K562 (cell line): ENCODE measurements around the gene CALR3. TPM values are rescaled to one million over a fixed set of nuclear protein-coding genes. Genes with fewer than 3 reads are reported as not detected.

Source experiments
- ATAC-seq: fragments of 200-7000 bp; cut with Tn5 transposase; 3 replicates; pipeline ENCODE4 v1.9.1; 2020; ENCODE audit warnings: moderate library complexity
- BruUV-seq: library from RNA; stranded (reverse); fragments of 400-500 nt; replicated peaks from 2 replicates; lab custom pipeline; 2021; lab: Mats Ljungman, UMichigan
- CTCF ChIA-PET: fragments of 300-600 bp; formaldehyde crosslinking; extraction: SDS; loops from one replicate; lab custom pipeline; 2021; ENCODE audit warnings: low intra/inter-chr PET ratio; lab: Yijun Ruan, JAX
- POLR2A ChIA-PET: fragments of 300-600, 350-650 bp; sonication (Branson Sonifier 250); formaldehyde crosslinking; extraction: SDS; loops from one replicate; lab custom pipeline; 2021; ENCODE audit warnings: antibody characterized with exemption, inconsistent platforms; lab: Yijun Ruan, JAX
- DNase-seq, 4 experiments: peaks; one replicate each; pipeline versions ENCODE4 v3.0.0 to v3.0.0-alpha.2; 2011 to 2018; ENCODE audit warnings: low spot score in 3 of 4, mixed read lengths in 3 of 4; ENCODE audit errors: extremely low read depth in 1 of 4
- FAIRE-seq: peaks from 2 replicates; lab custom pipeline; 2011; peaks lifted over from hg19 to GRCh38; lab: Jason Lieb, UNC
- H2AFZ ChIP-seq: 2 replicates; pipeline ENCODE4 v1.6.0; 2011; ENCODE audit warnings: low read depth, low read length, control low read depth, inconsistent platforms
- H3K27ac ChIP-seq: fragments of 200-600 bp; 3 replicates; pipeline ENCODE4 v1.8.0; 2011; ENCODE audit warnings: low read depth, mild to moderate bottlenecking, control low read depth, inconsistent platforms, low read length, moderate library complexity, mixed read lengths; ENCODE audit errors: extremely low read depth
- H3K27me3 ChIP-seq, 2 experiments: fragments of 300-600 bp in 1 of 2; 2 replicates in 1 of 2; 3 replicates in 1 of 2; pipeline versions ENCODE4 v1.6.0 to v1.8.0; 2011; ENCODE audit warnings: inconsistent platforms in 2 of 2, low read length in 2 of 2, mild to moderate bottlenecking in 1 of 2, mixed read lengths in 1 of 2, moderate library complexity in 1 of 2; ENCODE audit not compliant: control insufficient read depth in 2 of 2, insufficient read depth in 2 of 2
- H3K36me3 ChIP-seq: fragments of 300-600 bp; 3 replicates; pipeline ENCODE4 v1.8.0; 2011; ENCODE audit warnings: mild to moderate bottlenecking, low read length, inconsistent platforms; ENCODE audit not compliant: control insufficient read depth, insufficient read depth
- H3K4me1 ChIP-seq, 2 experiments: fragments of 200-600 bp in 1 of 2; replicated peaks in 1 of 2; 2 replicates in 1 of 2; 3 replicates in 1 of 2; pipeline versions ENCODE4 v1.5.1 to v1.8.0; 2011; ENCODE audit warnings: inconsistent platforms in 2 of 2, low read length in 2 of 2, mild to moderate bottlenecking in 1 of 2, mixed read lengths in 1 of 2, moderate library complexity in 1 of 2; ENCODE audit not compliant: control insufficient read depth in 2 of 2, insufficient read depth in 2 of 2
- H3K4me2 ChIP-seq: 2 replicates; pipeline ENCODE4 v1.6.1; 2011; ENCODE audit warnings: low read length, control low read depth, inconsistent platforms, mixed read lengths; ENCODE audit not compliant: insufficient read depth
- H3K4me3 ChIP-seq: fragments of 200-600 bp; sonication (generic), shearing (Covaris generic); 2 replicates; pipeline ENCODE4 v1.5.1; 2016; ENCODE audit warnings: control low read depth, inconsistent platforms
- H3K79me2 ChIP-seq: fragments of 200-600 bp; 3 replicates; pipeline ENCODE4 v1.8.0; 2011; ENCODE audit warnings: low read length, inconsistent platforms; ENCODE audit not compliant: control insufficient read depth, insufficient read depth
- H3K9ac ChIP-seq, 2 experiments: 2 replicates each; pipeline versions ENCODE4 v1.6.0 to v1.6.1; 2011; ENCODE audit warnings: low read depth in 2 of 2, low read length in 2 of 2, control low read depth in 1 of 2, inconsistent platforms in 1 of 2, mild to moderate bottlenecking in 1 of 2, mixed read lengths in 1 of 2; ENCODE audit not compliant: insufficient read depth in 1 of 2
- H3K9me1 ChIP-seq: one replicate; pipeline ENCODE4 v1.6.0; 2011; ENCODE audit warnings: inconsistent platforms, mild to moderate bottlenecking, low read length, moderate library complexity; ENCODE audit not compliant: control insufficient read depth, insufficient read depth
- H3K9me3 ChIP-seq: replicated peaks from 2 replicates; pipeline ENCODE4 v1.5.1; 2011; ENCODE audit warnings: low read depth, low read length, inconsistent platforms; ENCODE audit not compliant: control insufficient read depth, insufficient read depth
- H4K20me1 ChIP-seq: replicated peaks from 2 replicates; pipeline ENCODE4 v1.6.1; 2011; ENCODE audit warnings: low read length, inconsistent platforms, mixed read lengths; ENCODE audit not compliant: control insufficient read depth, insufficient read depth
- DMBX1 ChIP-seq: fragments of 250-450 bp; sonication (Bioruptor Pico); IDR thresholded peaks from 2 replicates; pipeline ENCODE4 v1.8.0; 2022; ENCODE audit warnings: inconsistent platforms, mild to moderate bottlenecking, moderate library complexity, borderline replicate concordance
- HDGF ChIP-seq: fragments of 450-650 bp; IDR thresholded peaks from 2 replicates; pipeline ENCODE4 v1.6.1; 2016
- ILF3 ChIP-seq: fragments of 450-650 bp; IDR thresholded peaks from 2 replicates; pipeline ENCODE4 v1.6.1; 2018; ENCODE audit warnings: antibody characterized with exemption, mild to moderate bottlenecking, moderate library complexity, borderline replicate concordance
- MITF ChIP-seq: IDR thresholded peaks from 2 replicates; pipeline ENCODE4 v1.6.1; 2014; ENCODE audit warnings: antibody characterized with exemption
- SMC3 ChIP-seq: conservative IDR thresholded peaks from 2 replicates; pipeline ENCODE4 v1.6.1; 2011; ENCODE audit warnings: low read depth, low read length, improper control_type of control experiment; ENCODE audit not compliant: insufficient read depth
- TCF7 ChIP-seq: sonication (generic); IDR thresholded peaks from 2 replicates; pipeline ENCODE4 v1.6.1; 2016; ENCODE audit warnings: antibody characterized with exemption, borderline replicate concordance
- TSHZ1 ChIP-seq: fragments of 250-450 bp; sonication (Bioruptor Pico); IDR thresholded peaks from 2 replicates; pipeline ENCODE4 v1.4.0; 2020; ENCODE audit warnings: mild to moderate bottlenecking, moderate library complexity
- ZBTB11 ChIP-seq, 3 experiments: fragments of 200-800 bp in 1 of 3; fragments of 250-450 bp in 1 of 3; fragments of 450-650 bp in 1 of 3; sonication (Bioruptor Pico) in 1 of 3; sonication (Bioruptor generic) in 1 of 3; formaldehyde crosslinking in 1 of 3; IDR thresholded peaks; 2 replicates each; pipeline versions ENCODE4 v1.6.1 to v1.8.0; 2016 to 2022; ENCODE audit warnings: mild to moderate bottlenecking in 2 of 3, missing genetic modification characterization in 2 of 3, missing compliant biosample characterization in 1 of 3, moderate library complexity in 1 of 3
- ZNF134 ChIP-seq: fragments of 250-450 bp; sonication (Bioruptor Pico); conservative IDR thresholded peaks from 2 replicates; pipeline ENCODE4 v1.4.0; 2020
- ZNF696 ChIP-seq: fragments of 250-450 bp; sonication (Bioruptor Pico); conservative IDR thresholded peaks from 2 replicates; pipeline ENCODE4 v1.4.0; 2020; ENCODE audit warnings: mild to moderate bottlenecking, moderate library complexity
- ZNF766 ChIP-seq: fragments of 200-800 bp; sonication (Bioruptor generic); conservative IDR thresholded peaks from 2 replicates; pipeline ENCODE4 v1.6.1; 2016; ENCODE audit warnings: missing genetic modification characterization, missing compliant biosample characterization
- WGBS: fragments of 100-300 bp; shearing (Covaris generic); methylation state at CpG from one replicate; pipeline ENCODE4 v1.1.6; 2016; ENCODE audit warnings: low coverage, mixed read lengths; ENCODE audit not compliant: insufficient coverage; ENCODE audit errors: missing lambda C conversion rate; 5-methylcytosine and 5-hydroxymethylcytosine counted together
- in situ Hi-C: fragments of 300-500 bp; cut with MboI; formaldehyde crosslinking; loops from 4 replicates; pipeline ENCODE4 v1.15.0; 2018; ENCODE audit warnings: inconsistent platforms, mixed read lengths
- intact Hi-C: fragments of 100-400 bp; cut with micrococcal nuclease; formaldehyde crosslinking; loops from 2 replicates; pipeline ENCODE4 v1.14.2; 2022
- polyA plus RNA-seq, 8 experiments: library from polyadenylated mRNA; depleted of rRNA in 4 of 8; stranded (reverse) in 5 of 8; unstranded in 3 of 8; fragments of >200 nt; fragmentation: Nextera tagmentation in 2 of 8; fragmentation: Illumina TruSeq in 1 of 8; extraction: Ambion mirVana in 2 of 8; extraction: Trizol in 1 of 8; gene quantifications; 2 replicates each; pipeline versions ENCODE4 v1.2.1 to v1.2.3, GENCODE V29; 2011 to 2014; ENCODE audit warnings: inconsistent platforms in 1 of 8, missing spikeins in 1 of 8
- total RNA-seq, 7 experiments: library from RNA; depleted of rRNA in 6 of 7; stranded (reverse); fragments of >200 nt in 6 of 7; fragmentation: Illumina TruSeq in 2 of 7; extraction: Trizol in 2 of 7; gene quantifications; 2 replicates each; pipeline versions ENCODE4 v1.2.1 to v1.2.3, GENCODE V29; 2011 to 2021; ENCODE audit warnings: low replicate concordance in 1 of 7

Gene CALR3
- total and polyA plus RNA-seq, 9 of the 15 experiments (the other 6 are each of a cell fraction or from before 2014, with no cell fraction given), result 0.15 to 0.41 (median 0.22) TPM; not detected in 4

- peaks cover 16% of the 10 kb centered on the region; the same call in 2 of the 3 replicates for H3K36me3 ChIP-seq
- no peaks in the 10 kb centered on the region for H3K27me3 ChIP-seq
- intact Hi-C loops (loop anchor here (5.0 kb wide), 1 partner anchor 52 kb away; the partner anchor contains the start of genes C19orf44 and CALR3), in situ Hi-C loops (no loop called here)
- H2AFZ ChIP-seq, result no peak overlapping the region
- no TSS peak for BruUV-seq
- FAIRE-seq, result no peak
- H3K9ac ChIP-seq, result peak overlapping the region in 1 of 2 experiments; percentile 79; a peak in 2 of 4 replicates
- no peak overlapping the region for H3K4me2 ChIP-seq
- H3K9me1 ChIP-seq, result peaks cover 8% of the 10 kb centered on the region
- H3K27ac ChIP-seq, result no peak overlapping the region
- ATAC-seq, result no peak
- peaks cover 61% of the 10 kb centered on the region for H3K79me2 ChIP-seq
- CTCF ChIA-PET, result interaction anchor here (0.7 kb wide), 1 partner anchor 167 kb away, joined by 5 read pairs; no protein-coding TSS in a partner anchor
- no peak for DNase-seq
- H4K20me1 ChIP-seq, result peaks cover 32% of the 10 kb centered on the region; the same call in 1 of the 2 replicates
- H3K4me1 ChIP-seq, result peaks cover 21 to 28% of the 10 kb centered on the region in 2 experiments; a peak in 4 of 5 replicates
- no peak overlapping the region for H3K4me3 ChIP-seq
- no peaks in the 10 kb centered on the region for H3K9me3 ChIP-seq
- POLR2A ChIA-PET, result interaction anchor here (0.6 to 1.1 kb wide), 3 partner anchors 11 to 259 kb away, joined by 3 to 4 read pairs (median 3); no protein-coding TSS in a partner anchor
- WGBS, result 72% methylated on average over 9 of the region's 14 CpGs
- TF ChIP-seq TCF7 (no peak), TSHZ1 (CRISPR knock-in tag) (no peak), HDGF (no peak), DMBX1 (no peak), ILF3 (no peak), ZNF766 (0 out of 2 replicates have a peak, but pooled peaks have one; percentile 40), ZBTB11 (CRISPR knock-in tag; IDR thresholded peaks at IDR 0.05) (0 out of 6 replicates have a peak, but pooled peaks of 1 of the 3 experiments have one; percentile 38), ZNF134 (CRISPR knock-in tag) (0 out of 2 replicates have a peak, but pooled peaks have one; percentile 38), ZNF696 (no peak), MITF (no peak), SMC3 (no peak)
Measured at GRCh38 chr19:16445238-16446107, 50.5 kb downstream of the CALR3 start.
